GM21737 (cell line): ENCODE data around the gene KCNIP4.

Experiments
- ATAC-seq: cut with Tn5 transposase; IDR thresholded peaks from one replicate; pipeline ENCODE4 v1.9.1; 2021; ENCODE audit warnings: mild to moderate bottlenecking, moderate library complexity; ENCODE audit not compliant: unreplicated experiment

KCNIP4 gene

GRCh38 chr4:21699446-21699845 is 249.1 kb downstream of the KCNIP4 start:
- ATAC-seq: no peak

GRCh38 chr4:21697583-21697982 is 251.0 kb downstream of the KCNIP4 start:
- no peak for ATAC-seq

DNA sequence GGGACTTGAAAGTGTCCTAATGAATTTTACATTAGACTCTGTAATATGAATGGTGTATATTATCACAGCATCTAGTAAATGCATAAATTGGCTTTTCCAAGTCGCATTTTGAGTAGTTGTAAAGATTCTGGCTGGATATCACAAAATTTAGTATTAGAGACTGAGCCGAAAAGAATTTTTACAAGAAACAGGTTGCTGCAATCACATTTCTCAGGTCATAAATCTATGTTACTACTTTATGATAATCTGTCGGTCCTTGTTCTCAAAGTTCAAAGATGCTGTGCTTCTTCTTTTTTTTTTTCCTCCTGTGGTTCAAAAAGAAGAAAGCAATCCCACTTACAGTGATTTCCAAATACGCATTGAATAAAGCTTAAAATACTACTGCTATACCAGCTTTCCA is 253.4 kb downstream of the KCNIP4 start:
- ATAC-seq: no peak

DNA sequence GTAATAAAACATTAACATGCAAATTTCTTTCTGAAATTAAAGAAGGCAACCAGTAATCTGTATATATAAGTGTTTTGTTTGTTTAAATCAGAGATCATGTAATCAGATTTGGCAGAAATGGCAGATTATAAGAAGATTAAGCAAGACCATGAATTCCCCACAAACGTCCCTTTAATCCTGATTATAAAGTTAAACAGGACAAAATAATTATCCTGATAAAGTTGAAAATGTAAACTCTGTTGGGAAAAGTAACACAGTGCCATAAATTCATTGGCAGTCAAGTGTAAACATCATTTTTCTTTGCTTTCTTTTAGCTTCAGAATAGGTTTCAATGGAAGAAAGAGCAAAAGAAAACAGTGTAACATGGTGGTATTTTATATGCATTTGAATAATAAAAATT is 256.3 kb downstream of the KCNIP4 start:
- ATAC-seq: no peak

GRCh38 chr4:21688596-21689265 is 259.8 kb downstream of the KCNIP4 start:
- no peak for ATAC-seq

DNA sequence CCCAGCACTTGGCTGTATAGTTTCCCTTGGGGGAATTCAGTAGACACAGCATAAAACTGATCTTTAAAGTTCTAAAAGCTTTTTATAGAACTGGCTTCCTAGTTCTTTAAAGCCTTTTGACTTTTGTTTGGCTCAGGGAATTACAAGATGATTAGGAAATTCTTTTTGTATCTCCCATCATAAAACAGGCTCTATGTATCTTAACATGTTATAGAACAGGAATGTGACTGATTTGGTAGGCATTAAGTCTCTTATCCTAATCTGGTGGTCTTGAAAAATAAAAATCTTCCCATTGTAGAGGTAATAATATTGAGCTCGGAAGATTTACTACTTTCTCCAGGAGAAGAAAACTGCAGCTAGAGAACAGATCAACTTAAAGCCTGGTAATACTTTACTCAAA is 262.7 kb downstream of the KCNIP4 start:
- ATAC-seq: no peak

- ATAC-seq: no peak
These were observed 268.2 kb downstream of the KCNIP4 start for GRCh38 chr4:21680326-21680898.

GRCh38 chr4:21678711-21679110 is 269.9 kb downstream of the KCNIP4 start:
- ATAC-seq: no peak

GRCh38 chr4:21677173-21677572 is 271.4 kb downstream of the KCNIP4 start:
- no peak for ATAC-seq

DNA sequence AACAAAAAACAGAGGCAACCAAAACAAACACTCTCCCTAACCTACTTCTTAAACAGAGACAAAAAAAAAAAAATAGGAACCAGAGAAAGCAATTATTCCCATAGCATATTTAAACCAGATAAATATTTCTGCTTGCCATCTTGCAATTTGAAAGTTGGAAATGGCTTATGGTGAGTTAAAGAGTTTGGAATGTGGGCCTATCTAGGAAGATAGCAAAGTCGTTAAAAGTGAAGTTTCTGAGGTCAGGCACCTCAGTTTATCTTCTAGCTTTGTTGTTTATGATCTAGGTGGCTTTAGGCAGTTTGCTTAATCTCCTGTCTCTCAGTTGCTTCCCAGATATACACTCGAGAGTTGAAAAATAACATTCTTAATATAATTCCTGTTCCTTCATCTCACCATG is 284.2 kb downstream of the KCNIP4 start:
- ATAC-seq: no peak

GRCh38 chr4:21656832-21657231 is 291.7 kb downstream of the KCNIP4 start:
- ATAC-seq: no peak

DNA sequence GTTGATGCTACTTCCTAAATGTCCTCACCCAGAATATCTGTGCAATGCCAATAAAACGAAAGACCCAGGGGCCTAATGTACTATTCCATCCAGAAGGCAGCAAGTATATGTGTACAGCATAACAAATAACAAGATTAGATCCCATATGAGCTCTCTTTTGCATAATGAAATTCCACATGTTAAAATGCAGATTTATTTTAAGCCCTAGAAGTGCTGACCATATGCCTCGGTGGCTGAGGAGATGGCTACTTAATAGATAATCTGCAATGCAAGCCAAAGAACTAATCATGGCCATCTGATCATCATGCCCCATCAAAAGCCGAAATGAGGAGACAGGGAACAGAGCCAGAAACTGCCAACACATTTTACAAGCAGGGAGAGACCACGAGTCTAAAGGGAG is 293.5 kb downstream of the KCNIP4 start:
- ATAC-seq: no peak

DNA sequence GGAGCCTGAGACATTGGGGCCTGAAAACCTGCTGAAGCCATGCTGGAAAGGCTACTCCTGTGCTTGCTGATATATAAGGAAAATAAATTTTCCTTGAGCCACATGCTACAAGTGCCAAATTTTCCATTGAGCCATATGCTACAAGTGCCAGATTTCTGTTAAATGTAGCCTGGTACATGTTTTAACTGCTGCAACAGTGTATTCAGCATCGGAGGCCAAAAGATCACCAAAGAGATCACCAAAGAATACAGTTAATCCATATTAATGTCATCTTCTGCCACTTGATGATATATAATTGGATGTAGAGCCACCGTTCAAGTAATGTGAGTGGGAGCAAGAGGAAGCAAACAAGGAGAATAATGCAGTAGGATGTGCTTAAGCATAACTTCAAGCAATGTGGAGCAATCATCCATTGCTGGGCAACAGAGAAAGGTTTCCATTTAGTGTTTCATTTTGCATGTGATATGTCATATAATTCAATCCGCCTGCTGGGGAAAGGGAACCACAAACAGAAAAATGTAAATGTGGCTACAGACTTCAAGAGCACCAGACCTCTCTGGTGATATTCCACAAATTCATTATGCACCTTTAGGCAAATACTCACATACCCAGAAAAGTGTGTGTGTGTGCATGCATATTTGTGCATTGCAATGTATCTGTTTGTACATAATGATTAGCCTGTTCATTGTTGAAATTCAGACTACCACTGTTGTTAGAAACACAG is 295.9 kb downstream of the KCNIP4 start:
- ATAC-seq: no peak

- ATAC-seq: no peak
These were observed 299.0 kb downstream of the KCNIP4 start for GRCh38 chr4:21649391-21650090.

GRCh38 chr4:21645776-21646175 is 302.8 kb downstream of the KCNIP4 start:
- no peak for ATAC-seq

DNA sequence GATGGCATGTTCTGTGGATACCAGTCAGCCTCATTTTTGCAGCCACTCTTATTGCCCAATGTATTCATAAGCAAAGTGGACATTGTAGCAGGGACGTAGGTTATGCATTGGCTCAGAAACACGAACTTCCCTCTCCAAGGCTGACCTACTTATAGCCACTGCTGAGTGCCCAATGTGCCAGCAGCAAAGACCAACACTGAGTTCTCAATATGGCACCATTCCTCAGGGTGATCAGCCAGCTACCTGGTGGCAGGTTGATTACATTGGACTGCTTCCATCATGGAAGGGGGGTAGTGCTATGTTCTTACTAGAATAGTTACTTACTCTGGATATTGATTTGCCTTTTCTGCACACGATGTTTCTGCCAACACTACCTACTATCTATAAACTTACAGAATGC is 306.9 kb downstream of the KCNIP4 start:
- ATAC-seq: no peak

- no peak for ATAC-seq
These were observed 310.3 kb downstream of the KCNIP4 start for GRCh38 chr4:21638171-21638725.

GRCh38 chr4:21628916-21629610 is 319.5 kb downstream of the KCNIP4 start:
- ATAC-seq: no peak

DNA sequence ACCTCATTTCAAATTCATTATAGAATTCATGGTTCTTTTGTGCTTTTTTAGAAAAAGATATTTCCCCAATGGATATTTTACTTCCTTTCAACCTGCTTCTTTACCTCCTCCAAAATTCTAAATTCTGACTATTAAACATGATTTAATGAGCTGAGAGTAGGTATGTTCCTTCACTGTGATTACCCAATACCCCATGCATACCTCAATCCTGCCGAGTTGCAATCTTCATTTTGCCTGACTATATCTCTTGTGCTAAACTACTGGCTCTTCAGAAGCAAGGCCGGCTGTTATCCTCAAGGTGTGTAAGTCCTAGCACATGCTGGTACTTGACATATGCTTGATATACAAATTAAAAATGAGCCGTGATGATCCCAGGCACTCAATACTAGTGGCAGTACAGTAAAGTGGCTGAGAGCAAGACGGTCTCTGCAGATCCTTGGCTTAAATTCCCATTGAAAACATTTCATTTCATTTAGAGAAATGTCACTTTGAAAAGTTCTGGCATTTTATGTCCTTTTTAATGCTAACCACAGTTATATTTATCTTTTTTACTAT is 320.4 kb downstream of the KCNIP4 start:
- no peak for ATAC-seq

- ATAC-seq: no peak
These were observed 323.1 kb downstream of the KCNIP4 start for GRCh38 chr4:21625447-21625846.
